Caki2 (cell line): Measurements from ENCODE around the gene MCM10. TPM values are rescaled to one million over a fixed set of nuclear protein-coding genes. Genes with fewer than 3 reads are reported as not detected.

Source experiments
- DNase-seq: peaks from one replicate; pipeline ENCODE4 v3.0.0-alpha.2; 2015; ENCODE audit warnings: low read depth
- in situ Hi-C: cut with HindIII; loops from 2 replicates; pipeline ENCODE4 v1.10.0; 2016; ENCODE audit warnings: low sequenced_read_pairs, low pct_unique_long_range_greater_than_20kb, mixed read lengths
- total RNA-seq: library from RNA; depleted of rRNA; stranded (reverse); fragments of >200 nt; shearing (Covaris generic); gene quantifications from 2 replicates; pipeline ENCODE4 v1.2.3, GENCODE V29; 2014; ENCODE audit warnings: low replicate concordance; rRNA removed

Gene MCM10
- 19.9 and 47.0 TPM in 2 replicates for total RNA-seq

GRCh38 chr10:13160934-13161856 lies at the start of gene MCM10:
Gene MCM10, plus strand, starts transcription at chr10:13161558. Its CDS starts 2,645 bp downstream, at chr10:13164203.
- in situ Hi-C loops: no loop called here
- DNase-seq: peak; percentile 97

GRCh38 chr10:13113544-13113943 lies 47.8 kb upstream of the MCM10 start:
- DNase-seq: no peak
- in situ Hi-C loops: no loop called here

GRCh38 chr10:13115832-13116803 lies 45.2 kb upstream of the MCM10 start:
- in situ Hi-C loops: no loop called here
- DNase-seq: no peak

GRCh38 chr10:13117841-13118783 lies 43.2 kb upstream of the MCM10 start:
- in situ Hi-C loops: no loop called here

GRCh38 chr10:13118784-13119410 lies 42.5 kb upstream of the MCM10 start:
- in situ Hi-C loops: no loop called here

More at GRCh38 chr10:13117841-13118783, 43.2 kb upstream of the MCM10 start:
- DNase-seq: no peak

GRCh38 chr10:13120786-13121499 lies 40.4 kb upstream of the MCM10 start:
- in situ Hi-C loops: no loop called here

More at GRCh38 chr10:13118784-13119410, 42.5 kb upstream of the MCM10 start:
- no peak for DNase-seq

GRCh38 chr10:13121500-13121854 lies 39.9 kb upstream of the MCM10 start:
- in situ Hi-C loops: no loop called here
- no peak for DNase-seq

More at GRCh38 chr10:13120786-13121499, 40.4 kb upstream of the MCM10 start:
- DNase-seq: no peak

- no peak for DNase-seq
- in situ Hi-C loops: no loop called here
Observed at GRCh38 chr10:13136651-13137050, 24.7 kb upstream of the MCM10 start.

GRCh38 chr10:13139150-13139549 lies 22.2 kb upstream of the MCM10 start:
- DNase-seq: no peak
- in situ Hi-C loops: no loop called here

- in situ Hi-C loops: no loop called here
- no peak for DNase-seq
Observed at GRCh38 chr10:13139676-13140075, 21.7 kb upstream of the MCM10 start.

GRCh38 chr10:13140627-13141190 lies 20.6 kb upstream of the MCM10 start:
- in situ Hi-C loops: no loop called here
- no peak for DNase-seq

GRCh38 chr10:13143766-13144165 lies 17.6 kb upstream of the MCM10 start:
- DNase-seq: no peak
- in situ Hi-C loops: no loop called here

- in situ Hi-C loops: no loop called here
- DNase-seq: no peak
Observed at GRCh38 chr10:13144814-13145213, 16.5 kb upstream of the MCM10 start.

GRCh38 chr10:13146379-13146778 lies 15.0 kb upstream of the MCM10 start:
- in situ Hi-C loops: no loop called here

GRCh38 chr10:13147161-13147560 lies 14.2 kb upstream of the MCM10 start:
- DNase-seq: no peak
- in situ Hi-C loops: no loop called here

More at GRCh38 chr10:13146379-13146778, 15.0 kb upstream of the MCM10 start:
- no peak for DNase-seq

GRCh38 chr10:13152296-13152695 lies 9.1 kb upstream of the MCM10 start:
- DNase-seq: no peak
- in situ Hi-C loops: no loop called here
